Endometrial microvascular endothelial cells (primary cell): ENCODE results near the gene PCSK1N. TPM values are rescaled to one million over a fixed set of nuclear protein-coding genes. Genes with fewer than 3 reads are reported as not detected.
"Not testable (repeated sequence)": the region's sequence is repeated elsewhere in the genome, so short reads cannot be mapped to it uniquely, and the experiment has no call there.

Source experiments
- in situ Hi-C: cut with HindIII; loops from 2 replicates; pipeline ENCODE4 v1.10.0; 2017; ENCODE audit warnings: low sequenced_read_pairs, low pct_unique_long_range_greater_than_20kb; ENCODE audit errors: inconsistent ontology term
- total RNA-seq: library from RNA; depleted of rRNA; stranded (reverse); fragments of >200 nt; gene quantifications from one replicate; pipeline ENCODE4 v1.2.3, GENCODE V29; 2015; ENCODE audit errors: inconsistent ontology term

PCSK1N gene
- total RNA-seq, 1 donor from 2014 or later, result not detected

DNA sequence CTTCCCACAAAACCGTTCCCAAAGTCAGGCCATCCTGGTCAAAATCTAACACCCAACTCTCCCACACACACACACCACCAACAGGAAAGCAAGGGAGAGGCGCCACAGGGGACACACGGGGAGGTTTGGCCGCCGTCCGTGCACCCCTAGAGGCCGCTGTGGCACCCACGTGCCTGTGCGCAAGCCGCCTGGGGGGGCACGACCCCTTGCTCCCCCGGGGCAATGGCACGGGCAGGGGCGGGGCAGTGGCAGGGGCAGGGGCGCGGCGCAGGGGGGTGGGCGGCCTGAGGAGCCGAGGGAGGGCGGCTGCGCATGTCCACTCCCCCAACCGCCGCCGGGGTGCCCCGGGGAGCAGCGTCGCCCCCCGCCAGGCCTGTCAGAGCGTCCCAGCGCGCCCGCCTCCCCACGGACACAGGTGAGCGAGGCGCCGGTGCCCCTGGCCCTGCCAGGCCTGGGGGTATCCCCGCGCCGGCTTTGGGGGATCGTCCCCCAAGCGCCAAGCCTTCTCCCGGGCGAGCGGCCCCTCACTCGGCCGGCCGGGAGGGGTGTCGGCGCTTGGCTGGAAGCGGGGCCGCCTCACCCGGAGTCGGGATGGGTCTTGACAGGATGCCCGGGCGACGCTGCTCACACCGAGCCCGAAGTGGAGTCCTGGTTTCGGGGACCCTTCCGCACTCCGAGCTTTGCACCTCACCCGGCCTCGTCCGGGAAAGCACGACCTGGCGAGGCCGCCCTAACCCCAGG lies 9.1 kb downstream of the PCSK1N start, which contains the start of gene ERAS:
TSS of gene ERAS (plus strand) at position 379 of the 741 bp plus-strand sequence. CDS start 2,611 bp downstream, outside the sequence.
- in situ Hi-C loops, result no loop called here

- in situ Hi-C loops, result no loop called here
These were observed 11.3 kb downstream of the PCSK1N start for GRCh38 chrX:48824066-48824465.

- in situ Hi-C loops, result no loop called here
These were observed 12.4 kb downstream of the PCSK1N start for GRCh38 chrX:48823053-48823452.

- in situ Hi-C loops, result not testable (repeated sequence)
These were observed 16.0 kb downstream of the PCSK1N start for GRCh38 chrX:48819394-48819793.

DNA sequence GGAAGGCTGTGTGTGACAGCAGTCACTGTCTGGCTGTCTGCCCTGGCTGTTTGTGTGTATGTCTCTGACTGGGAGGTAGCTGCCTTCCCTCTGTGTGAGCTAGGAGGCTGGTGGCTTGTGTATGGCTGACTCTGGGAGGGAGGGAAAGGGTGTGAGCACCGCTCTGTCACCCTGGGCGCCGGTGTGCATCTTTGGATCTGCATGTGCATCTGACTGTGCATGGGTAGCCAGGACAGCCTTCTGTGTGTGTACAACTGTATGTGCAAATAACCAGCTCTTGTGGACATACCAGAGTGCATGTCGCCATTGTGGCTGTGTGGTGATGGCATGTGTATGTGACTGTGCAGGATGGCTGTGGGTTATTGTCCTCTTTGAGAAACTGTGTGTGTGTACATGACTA lies 16.5 kb downstream of the PCSK1N start:
- in situ Hi-C loops, result no loop called here

DNA sequence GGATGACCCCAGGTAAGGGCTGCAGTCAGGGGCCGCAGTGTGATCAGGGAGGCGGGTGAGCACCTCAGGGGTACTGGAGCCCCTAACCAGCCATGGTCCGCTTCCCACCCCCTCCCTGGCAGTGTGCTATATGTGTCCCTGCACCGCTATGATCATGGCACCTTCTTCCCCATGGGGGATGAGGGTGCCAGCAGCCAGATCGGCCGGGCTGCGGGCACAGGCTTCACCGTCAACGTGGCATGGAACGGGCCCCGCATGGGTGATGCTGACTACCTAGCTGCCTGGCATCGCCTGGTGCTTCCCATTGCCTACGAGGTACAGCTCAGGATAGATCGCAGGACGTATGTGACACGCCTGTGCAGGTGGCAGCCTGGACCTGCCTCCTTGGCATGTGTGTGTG lies 17.3 kb downstream of the PCSK1N start:
- in situ Hi-C loops, result no loop called here

DNA sequence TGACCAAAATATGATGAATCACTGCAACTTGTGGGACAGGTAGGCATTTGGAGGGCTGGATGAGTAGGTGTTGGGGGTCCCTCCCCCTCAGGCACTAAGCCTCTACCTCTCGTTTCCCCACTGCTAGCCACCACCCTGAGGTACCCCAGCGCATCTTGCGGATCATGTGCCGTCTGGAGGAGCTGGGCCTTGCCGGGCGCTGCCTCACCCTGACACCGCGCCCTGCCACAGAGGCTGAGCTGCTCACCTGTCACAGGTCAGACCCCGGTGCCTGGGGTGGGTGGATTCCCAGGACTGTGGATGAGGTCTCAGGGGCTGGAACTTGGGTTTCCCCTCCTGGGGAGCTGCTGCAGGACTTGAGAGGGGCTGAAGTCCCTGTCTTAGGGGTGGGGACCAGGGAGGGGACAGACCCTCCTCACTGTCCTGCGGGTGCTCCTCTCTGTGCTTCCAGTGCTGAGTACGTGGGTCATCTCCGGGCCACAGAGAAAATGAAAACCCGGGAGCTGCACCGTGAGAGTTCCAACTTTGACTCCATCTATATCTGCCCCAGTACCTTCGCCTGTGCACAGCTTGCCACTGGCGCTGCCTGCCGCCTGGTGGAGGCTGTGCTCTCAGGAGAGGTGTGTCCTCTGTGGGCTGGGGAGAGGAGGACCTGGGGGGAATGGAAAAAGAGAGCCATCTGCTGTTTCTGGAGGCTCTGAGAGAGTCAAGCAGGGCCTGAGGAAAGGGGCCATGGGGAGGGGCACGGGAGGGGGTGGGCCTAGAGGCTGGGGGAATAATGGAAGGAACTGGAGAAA lies 19.2 kb downstream of the PCSK1N start:
- in situ Hi-C loops, result no loop called here

DNA sequence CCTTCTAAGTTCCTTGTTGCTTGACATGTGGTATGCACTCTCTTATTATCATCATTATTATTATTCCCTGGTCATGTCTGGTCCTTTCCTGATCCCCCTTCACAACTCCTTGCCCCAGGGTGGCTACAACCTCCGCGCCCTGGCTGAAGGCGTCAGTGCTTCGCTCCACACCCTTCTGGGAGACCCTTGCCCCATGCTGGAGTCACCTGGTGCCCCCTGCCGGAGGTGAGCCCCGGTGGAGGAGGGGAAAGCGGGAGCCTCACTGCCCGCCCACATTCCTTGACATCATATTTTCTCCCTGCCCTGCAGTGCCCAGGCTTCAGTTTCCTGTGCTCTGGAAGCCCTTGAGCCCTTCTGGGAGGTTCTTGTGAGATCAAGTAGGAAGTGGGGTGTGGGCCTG lies 20.1 kb downstream of the PCSK1N start:
- in situ Hi-C loops, result no loop called here

GRCh38 chrX:48814722-48815121 lies 20.7 kb downstream of the PCSK1N start:
- in situ Hi-C loops, result no loop called here

DNA sequence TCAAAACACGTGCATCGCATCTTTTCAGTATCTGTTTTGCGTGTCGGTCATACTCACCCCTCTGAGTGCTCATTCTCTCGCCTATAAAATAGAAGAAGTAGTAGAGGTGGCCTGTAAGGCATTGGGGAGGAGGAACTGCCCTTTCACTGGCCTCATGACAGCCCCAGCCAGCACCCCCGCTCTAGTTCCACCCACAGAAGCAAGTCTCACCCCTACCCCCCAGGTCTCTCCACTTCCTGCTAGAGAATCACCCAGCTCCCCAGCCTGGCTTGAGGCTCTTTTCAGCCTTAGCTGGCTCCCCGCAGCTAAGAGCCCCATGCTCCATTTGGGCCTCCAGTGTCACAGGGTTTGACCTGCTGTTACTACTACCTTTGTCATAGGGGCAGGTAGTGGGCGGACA lies 21.8 kb downstream of the PCSK1N start:
- in situ Hi-C loops, result no loop called here

GRCh38 chrX:48806081-48806480 lies 29.3 kb downstream of the PCSK1N start:
- in situ Hi-C loops, result no loop called here

- in situ Hi-C loops, result no loop called here
These were observed 32.6 kb downstream of the PCSK1N start for GRCh38 chrX:48802905-48803200.

DNA sequence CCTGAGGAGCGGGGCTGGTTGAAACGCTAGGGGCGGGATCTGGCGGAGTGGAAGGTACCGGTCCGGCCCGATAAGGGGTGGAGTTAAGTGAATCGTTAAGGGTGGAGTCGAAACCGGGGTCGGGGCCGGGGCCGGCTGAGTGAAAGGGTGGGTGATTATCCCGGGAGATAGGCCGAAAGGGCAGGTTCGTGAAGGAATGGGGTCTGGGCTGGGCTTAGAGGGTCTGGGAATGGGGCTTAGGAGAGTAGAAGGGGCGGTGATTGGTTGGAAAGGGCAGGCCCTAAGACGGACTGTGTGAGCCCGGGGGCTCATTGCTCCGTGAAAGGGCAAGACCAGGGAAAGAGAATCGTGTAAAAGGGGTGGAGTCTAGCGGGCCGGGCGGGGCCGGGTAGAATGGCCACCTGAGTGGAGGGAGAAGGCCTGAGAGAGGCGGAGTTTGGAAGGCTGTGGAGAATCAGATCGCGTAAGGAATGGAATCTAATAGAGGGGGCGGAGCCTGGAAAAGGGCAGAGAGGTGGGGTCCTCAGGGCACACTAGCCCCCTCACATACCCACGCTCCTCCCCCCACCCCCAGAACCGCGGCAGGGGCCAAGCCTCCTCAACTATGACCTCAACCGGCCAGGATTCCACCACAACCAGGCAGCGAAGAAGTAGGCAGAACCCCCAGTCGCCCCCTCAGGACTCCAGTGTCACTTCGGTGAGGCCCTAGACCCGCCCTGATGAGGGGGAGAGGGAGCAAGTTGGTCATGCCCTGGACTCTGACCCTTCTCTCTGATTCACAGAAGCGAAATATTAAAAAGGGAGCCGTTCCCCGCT lies 33.1 kb downstream of the PCSK1N start:
- in situ Hi-C loops, result no loop called here

DNA sequence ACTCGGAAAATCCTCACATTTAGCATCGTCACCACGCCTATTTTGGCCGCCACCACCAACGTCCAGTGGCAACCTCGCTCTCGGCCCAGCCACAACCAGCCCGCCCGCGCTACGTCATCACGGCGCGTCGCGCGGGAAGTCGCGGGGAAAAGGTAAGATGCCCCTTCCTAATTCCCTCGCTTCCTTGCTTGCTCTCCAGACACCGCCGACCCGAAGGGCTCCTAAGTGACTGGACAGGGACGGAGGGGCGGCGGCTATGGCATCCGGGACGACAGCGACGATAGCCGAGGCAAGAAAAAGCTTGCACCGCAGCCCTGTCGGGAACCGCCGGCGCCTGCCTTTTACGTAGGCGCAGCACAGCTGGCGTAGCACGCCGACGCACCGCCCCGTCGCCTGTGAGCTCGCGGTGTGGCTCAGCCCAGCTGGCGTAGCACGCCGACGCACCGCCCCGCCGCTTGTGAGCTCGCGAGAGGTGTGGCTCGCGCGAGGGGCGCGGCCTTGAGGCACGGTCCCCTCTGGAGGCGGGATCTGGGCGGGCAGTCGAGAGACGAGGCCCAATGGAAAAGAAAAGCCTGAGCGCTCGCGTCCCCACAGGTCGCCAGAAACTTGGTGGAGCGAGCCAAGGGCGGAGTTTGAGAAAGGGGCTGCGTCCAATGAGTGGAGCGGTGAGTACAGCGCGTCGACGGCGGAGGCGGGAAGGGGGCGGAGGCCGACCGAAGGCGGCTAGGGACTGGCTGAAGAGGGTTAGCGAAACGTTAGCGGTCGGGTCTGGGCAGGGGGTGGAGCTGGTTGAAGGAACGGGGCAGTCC lies 33.9 kb downstream of the PCSK1N start, which contains the start of gene HDAC6:
TSS of gene HDAC6 (plus strand) at position 788 of the 809 bp plus-strand sequence. CDS start 626 bp downstream, outside the sequence.
- in situ Hi-C loops, result no loop called here

DNA sequence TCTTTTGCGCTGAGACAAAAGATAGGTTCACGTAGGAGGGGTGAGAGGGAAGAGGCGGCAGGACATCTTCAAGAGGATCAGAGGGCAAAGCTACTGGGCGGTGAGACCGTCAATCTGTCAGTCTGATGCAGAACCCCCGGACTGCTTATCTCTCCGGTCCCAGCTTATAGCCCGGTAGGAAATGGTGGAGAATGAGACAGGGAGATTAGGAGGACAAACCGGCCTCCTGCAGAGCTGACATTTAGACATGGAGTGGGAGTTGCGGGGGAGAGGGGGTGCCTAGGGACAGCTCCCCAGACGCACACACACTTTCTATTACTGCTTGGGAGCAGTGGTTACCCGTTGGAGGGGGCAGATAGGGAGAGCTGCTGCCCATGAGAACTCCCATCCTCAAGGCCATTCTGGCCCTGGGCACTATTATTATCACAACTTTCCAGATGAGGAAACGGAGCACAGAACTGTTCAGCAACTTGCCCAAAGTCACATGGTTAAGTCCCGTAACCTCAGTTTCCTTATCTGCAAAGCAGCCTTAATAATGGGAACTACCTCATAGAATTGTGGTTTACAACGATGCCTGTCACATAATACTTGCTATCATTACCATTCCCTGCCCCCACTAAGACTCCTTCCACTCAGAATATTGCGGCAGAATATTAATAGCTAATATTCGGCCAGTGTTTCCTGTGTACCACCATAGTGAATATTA lies 34.7 kb downstream of the PCSK1N start:
- in situ Hi-C loops, result no loop called here

DNA sequence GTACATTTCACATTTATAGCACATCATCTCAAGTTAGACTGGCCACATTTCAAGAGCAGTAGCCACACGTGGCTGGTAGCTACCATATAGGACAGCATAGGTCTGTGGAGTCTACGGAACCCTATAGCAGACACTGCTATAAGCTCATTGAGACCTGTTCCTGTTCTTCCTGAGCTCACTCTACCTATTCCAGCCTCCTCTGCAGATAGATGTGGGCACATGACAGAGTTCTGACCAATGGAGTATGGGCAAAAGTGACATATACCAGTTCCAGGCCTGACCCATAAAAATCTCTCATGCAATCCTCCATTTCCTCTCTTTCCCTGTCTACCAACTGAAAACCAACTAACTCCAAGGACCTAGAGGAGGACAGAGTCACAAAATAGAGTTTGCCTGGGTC lies 37.1 kb downstream of the PCSK1N start:
- in situ Hi-C loops, result no loop called here

DNA sequence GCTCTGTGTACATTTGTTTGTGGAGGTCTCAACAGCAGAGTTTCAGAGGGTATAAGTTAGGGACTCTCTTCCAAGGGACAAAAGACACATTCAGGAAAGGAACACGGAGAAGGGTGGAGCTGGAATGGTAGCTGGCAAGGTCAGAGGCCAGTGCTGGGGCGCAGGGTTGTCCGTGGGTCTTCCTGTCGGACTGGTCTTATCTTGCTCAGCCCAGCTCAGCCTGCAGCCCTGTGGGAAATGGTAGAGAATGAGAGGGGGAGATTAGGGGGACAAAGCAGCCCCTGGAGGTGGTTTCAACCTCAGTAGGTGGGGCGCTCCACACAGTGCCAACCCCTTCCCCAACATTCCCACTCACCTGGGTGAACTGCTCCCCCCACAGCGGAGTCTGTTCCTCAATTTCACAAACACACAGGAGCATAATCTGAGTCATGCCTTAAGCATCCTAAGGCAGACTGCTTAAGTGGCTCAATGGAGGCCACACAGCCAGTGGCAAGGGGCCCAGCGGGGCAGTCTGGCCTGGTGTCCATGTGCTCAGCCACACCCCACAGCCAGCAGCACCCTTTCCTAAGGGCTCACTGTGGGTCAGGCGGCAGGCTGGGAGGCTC lies 40.4 kb downstream of the PCSK1N start:
- in situ Hi-C loops, result no loop called here
